ENCODE measurements around the gene TRPM3. TPM values are rescaled to one million over a fixed set of nuclear protein-coding genes. Genes with fewer than 3 reads are reported as not detected.
"Not testable (repeated sequence)": the region's sequence is repeated elsewhere in the genome, so short reads cannot be mapped to it uniquely, and the experiment has no call there.

TRPM3 gene
- total RNA-seq, 1 donor from 2014 or later = 0.25 TPM

DNA sequence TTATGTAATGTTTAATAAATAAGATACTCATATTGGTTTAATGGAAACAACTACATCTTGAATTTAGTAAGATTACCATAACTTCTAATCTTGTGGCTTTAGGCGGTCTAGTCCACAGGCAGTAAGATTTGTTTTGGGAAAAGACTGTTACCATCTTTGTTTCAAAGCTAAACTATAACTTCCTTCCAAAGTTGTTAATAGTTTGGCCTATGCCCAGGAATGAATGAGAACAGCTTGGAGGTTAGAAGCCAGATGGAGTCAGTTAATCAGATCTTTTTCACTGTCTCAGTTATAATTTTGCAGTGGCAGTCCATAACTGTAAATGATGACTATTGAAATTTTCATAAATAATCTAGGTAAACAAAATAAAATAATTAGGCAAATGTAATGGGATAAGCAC, 465.1 kb downstream of the TRPM3 start:
- no peaks in the 10 kb centered on the region for H3K36me3 ChIP-seq
- no peak for TF ChIP-seq POLR2AphosphoS5 (IDR thresholded peaks at IDR 0.05; ENCODE audit: insufficient read depth in 1 of 2, low read depth in 1 of 2)
- TF ChIP-seq, protein P1, sequence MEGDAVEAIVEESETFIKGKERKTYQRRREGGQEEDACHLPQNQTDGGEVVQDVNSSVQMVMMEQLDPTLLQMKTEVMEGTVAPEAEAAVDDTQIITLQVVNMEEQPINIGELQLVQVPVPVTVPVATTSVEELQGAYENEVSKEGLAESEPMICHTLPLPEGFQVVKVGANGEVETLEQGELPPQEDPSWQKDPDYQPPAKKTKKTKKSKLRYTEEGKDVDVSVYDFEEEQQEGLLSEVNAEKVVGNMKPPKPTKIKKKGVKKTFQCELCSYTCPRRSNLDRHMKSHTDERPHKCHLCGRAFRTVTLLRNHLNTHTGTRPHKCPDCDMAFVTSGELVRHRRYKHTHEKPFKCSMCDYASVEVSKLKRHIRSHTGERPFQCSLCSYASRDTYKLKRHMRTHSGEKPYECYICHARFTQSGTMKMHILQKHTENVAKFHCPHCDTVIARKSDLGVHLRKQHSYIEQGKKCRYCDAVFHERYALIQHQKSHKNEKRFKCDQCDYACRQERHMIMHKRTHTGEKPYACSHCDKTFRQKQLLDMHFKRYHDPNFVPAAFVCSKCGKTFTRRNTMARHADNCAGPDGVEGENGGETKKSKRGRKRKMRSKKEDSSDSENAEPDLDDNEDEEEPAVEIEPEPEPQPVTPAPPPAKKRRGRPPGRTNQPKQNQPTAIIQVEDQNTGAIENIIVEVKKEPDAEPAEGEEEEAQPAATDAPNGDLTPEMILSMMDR (IDR thresholded peaks at IDR 0.05) = no peak
- TF ChIP-seq POLR2A (IDR thresholded peaks at IDR 0.05) = no peak
- H3K9me3 ChIP-seq = no peaks in the 10 kb centered on the region
- intact Hi-C loops (cut with DNase I) = no loop called here
- no peaks in the 10 kb centered on the region for H3K4me1 ChIP-seq
- H3K4me3 ChIP-seq = no peak overlapping the region
- H3K27ac ChIP-seq = no peak overlapping the region
- no peak for DNase-seq (ENCODE audit: extremely low spot score in 2 of 2)
- H3K27me3 ChIP-seq = no peaks in the 10 kb centered on the region

DNA sequence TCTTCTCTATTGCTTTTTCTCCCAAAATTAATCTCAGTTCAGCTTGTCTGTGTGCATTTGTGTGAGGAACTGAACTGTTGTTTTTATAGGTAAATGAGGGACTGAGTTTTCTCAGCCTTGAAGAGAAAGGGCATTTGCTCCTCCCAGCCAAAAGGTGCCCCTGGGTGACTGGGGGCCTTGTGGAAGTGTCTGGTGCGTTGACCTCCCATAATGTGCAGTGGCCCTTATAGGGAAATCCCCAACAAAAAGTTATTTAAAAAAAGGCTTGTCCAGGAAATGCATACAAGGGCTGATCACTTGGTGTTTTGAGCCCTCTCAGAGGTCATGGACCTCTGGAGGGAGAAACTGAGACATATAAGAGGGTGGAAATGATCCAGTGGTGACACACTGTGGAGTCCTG, 467.3 kb downstream of the TRPM3 start:
- Histone ChIP-seq H3K9me3 (no peaks in the 10 kb centered on the region), H3K27ac (no peak overlapping the region), H3K36me3 (no peaks in the 10 kb centered on the region), H3K27me3 (no peaks in the 10 kb centered on the region), H3K4me1 (no peaks in the 10 kb centered on the region), H3K4me3 (no peak overlapping the region)
- intact Hi-C loops (cut with DNase I) = no loop called here
- TF ChIP-seq POLR2A (IDR thresholded peaks at IDR 0.05) (no peak), POLR2AphosphoS5 (IDR thresholded peaks at IDR 0.05; ENCODE audit: insufficient read depth in 1 of 2, low read depth in 1 of 2) (no peak)
- TF ChIP-seq, protein P1 (IDR thresholded peaks at IDR 0.05) = no peak
- no peak for DNase-seq (ENCODE audit: extremely low spot score in 2 of 2)

DNA sequence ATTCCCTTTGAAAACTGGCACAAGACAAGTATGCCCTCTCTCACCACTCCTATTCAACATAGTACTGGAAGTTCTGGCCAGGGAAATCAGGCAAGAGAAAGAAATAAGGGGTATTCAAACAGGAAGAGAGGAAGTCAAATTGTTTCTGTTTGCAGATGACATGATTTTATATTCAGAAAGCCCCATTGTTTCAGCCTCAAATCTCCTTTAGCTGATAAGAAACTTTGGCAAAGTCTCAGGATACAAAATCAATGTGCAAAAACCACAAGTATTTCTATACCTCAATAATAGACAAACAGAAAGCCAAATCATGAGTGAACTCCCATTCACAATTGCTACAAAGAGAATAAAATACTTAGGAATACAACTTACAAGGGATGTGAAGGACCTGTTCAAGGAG, 476.8 kb downstream of the TRPM3 start:
- H3K27me3 ChIP-seq; H3K36me3 ChIP-seq; DNase-seq (ENCODE audit: extremely low spot score in 2 of 2); H3K4me3 ChIP-seq; H3K27ac ChIP-seq; intact Hi-C loops (cut with DNase I); H3K4me1 ChIP-seq; H3K9me3 ChIP-seq: not testable (repeated sequence)

DNA sequence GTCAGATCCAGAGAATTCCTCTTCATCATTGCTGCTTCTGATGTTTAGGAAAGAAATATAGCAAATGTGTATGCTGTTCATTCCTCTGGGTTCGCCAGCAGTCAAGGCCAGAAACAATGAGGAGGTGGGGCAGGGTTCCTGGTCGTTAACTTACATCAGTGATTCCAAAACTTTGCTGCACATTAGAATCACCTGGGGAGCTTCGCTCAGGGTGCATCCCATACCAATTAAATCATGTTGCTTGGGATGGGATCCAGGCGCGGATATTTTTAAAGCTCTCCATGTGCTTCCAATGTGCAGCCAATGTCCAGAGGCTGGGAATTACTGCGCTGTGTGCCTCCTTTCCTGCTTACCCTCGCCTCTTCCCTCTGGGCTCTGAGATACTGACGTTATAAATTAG, 479.1 kb downstream of the TRPM3 start:
- no peaks in the 10 kb centered on the region for H3K9me3 ChIP-seq
- H3K36me3 ChIP-seq = no peaks in the 10 kb centered on the region
- intact Hi-C loops (cut with DNase I) = no loop called here
- no peak overlapping the region for H3K4me3 ChIP-seq
- H3K4me1 ChIP-seq = no peaks in the 10 kb centered on the region
- no peaks in the 10 kb centered on the region for H3K27me3 ChIP-seq
- H3K27ac ChIP-seq = no peak overlapping the region
- no peak for DNase-seq (ENCODE audit: extremely low spot score in 2 of 2)
- no peak for TF ChIP-seq POLR2A (IDR thresholded peaks at IDR 0.05)
- TF ChIP-seq, protein P1 (IDR thresholded peaks at IDR 0.05) = no peak
- no peak for TF ChIP-seq POLR2AphosphoS5 (IDR thresholded peaks at IDR 0.05; ENCODE audit: insufficient read depth in 1 of 2, low read depth in 1 of 2)

DNA sequence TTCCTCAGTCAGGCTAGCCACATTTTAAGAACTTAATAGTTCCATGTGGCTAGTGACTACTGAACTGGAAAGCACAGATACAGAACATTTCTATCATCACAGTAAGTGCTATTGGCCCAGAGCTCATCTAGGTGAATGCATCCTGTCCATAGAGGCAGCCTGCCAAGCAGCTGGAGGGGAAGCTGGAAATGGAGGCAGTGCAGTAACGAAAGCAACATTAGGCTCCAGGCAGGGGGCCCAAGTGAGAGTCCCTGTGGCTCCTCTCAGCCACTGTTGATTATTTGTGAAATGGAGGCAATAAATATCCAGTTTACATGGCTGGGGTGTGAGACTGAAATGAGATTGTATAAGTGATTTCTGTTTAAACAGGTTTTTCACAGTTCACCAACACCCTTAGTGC, 479.8 kb downstream of the TRPM3 start:
- no peaks in the 10 kb centered on the region for H3K27me3 ChIP-seq
- intact Hi-C loops (cut with DNase I) = no loop called here
- H3K4me3 ChIP-seq = no peak overlapping the region
- H3K4me1 ChIP-seq = no peaks in the 10 kb centered on the region
- H3K36me3 ChIP-seq = no peaks in the 10 kb centered on the region
- TF ChIP-seq POLR2AphosphoS5 (IDR thresholded peaks at IDR 0.05; ENCODE audit: insufficient read depth in 1 of 2, low read depth in 1 of 2) (no peak), POLR2A (IDR thresholded peaks at IDR 0.05) (no peak)
- TF ChIP-seq, protein P1 (IDR thresholded peaks at IDR 0.05) = no peak
- DNase-seq (ENCODE audit: extremely low spot score in 2 of 2) = no peak
- H3K9me3 ChIP-seq = no peaks in the 10 kb centered on the region
- H3K27ac ChIP-seq = no peak overlapping the region

DNA sequence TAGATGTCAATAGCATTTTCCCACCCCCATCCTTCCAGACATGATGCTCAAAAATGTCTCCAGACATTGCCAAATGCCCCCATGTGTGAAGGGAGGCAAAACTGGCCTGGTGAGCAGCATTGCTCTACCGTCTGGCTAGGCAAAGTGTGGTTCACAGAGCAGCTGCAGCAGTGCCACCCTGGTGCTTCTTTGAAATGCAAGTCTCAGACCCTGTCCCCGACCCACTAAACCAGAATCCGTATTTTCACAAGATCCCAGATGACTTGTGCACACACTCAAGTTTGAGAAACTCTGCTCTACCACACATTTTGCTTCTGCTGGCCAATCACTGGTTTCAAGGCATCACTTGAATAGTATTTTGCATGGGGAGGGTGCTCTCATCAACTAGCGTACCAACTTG, 480.4 kb downstream of the TRPM3 start:
- no peaks in the 10 kb centered on the region for H3K27me3 ChIP-seq
- no peak overlapping the region for H3K27ac ChIP-seq
- no peaks in the 10 kb centered on the region for H3K9me3 ChIP-seq
- H3K4me3 ChIP-seq = no peak overlapping the region
- no peaks in the 10 kb centered on the region for H3K4me1 ChIP-seq
- TF ChIP-seq, protein P1 (IDR thresholded peaks at IDR 0.05) = no peak
- TF ChIP-seq POLR2A (IDR thresholded peaks at IDR 0.05) = no peak
- TF ChIP-seq POLR2AphosphoS5 (IDR thresholded peaks at IDR 0.05; ENCODE audit: insufficient read depth in 1 of 2, low read depth in 1 of 2) = no peak
- H3K36me3 ChIP-seq = no peaks in the 10 kb centered on the region
- DNase-seq (ENCODE audit: extremely low spot score in 2 of 2) = no peak
- intact Hi-C loops (cut with DNase I) = no loop called here

Measured in vagina (tissue), 2 donors.